ENCODE measurements around the gene LEP.

GRCh38 chr7:128281605-128282380 lies 40.7 kb downstream of the LEP start:
- no peak for TF ChIP-seq HDAC2 (IDR thresholded peaks at IDR 0.05)
- TF ChIP-seq CTCF (IDR thresholded peaks at IDR 0.05), result no peak
- TF ChIP-seq CBX2 (IDR thresholded peaks at IDR 0.05; ENCODE audit: borderline replicate concordance, low read depth), result no peak
- no peak for TF ChIP-seq EP300 (IDR thresholded peaks at IDR 0.05)
- no peak for TF ChIP-seq POLR2A (IDR thresholded peaks at IDR 0.05; ENCODE audit: low read length)
- no peak for TF ChIP-seq RFX5 (IDR thresholded peaks at IDR 0.05)
- no peak for TF ChIP-seq GATA3 (IDR thresholded peaks at IDR 0.05; ENCODE audit: borderline replicate concordance)
- no peak for TF ChIP-seq CHD2 (IDR thresholded peaks at IDR 0.05; ENCODE audit: low read length, partially characterized antibody)

All from A549 (cell line).